ENCODE data around the gene AMFR. TPM values are rescaled to one million over a fixed set of nuclear protein-coding genes. Genes with fewer than 3 reads are reported as not detected.

Gene AMFR
- total RNA-seq, 2 donors from 2014 or later, result 87.7 to 130 TPM

DNA sequence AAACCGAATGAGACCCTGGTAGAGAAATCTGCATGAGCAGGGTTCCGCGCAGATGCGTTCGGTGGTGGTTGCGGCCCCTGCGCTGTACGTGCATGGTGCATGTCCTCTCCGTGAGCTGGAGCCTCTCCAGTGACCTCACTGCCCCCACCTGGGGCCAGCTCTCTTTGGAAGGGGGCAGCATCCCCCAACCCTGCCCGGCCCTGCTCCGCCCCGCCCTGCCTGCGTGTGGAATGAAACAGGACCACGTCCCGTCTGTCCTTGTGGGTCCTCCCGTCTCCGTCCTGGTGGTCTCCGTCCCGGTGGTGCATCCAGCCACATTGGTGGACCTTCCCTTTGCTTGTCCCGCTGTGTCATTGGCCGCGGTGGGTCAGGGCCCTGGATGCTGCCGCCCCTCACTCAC, 84.9 kb downstream of the AMFR start:
- Histone ChIP-seq H3K4me3 (no peak overlapping the region), H3K4me1 (no peaks in the 10 kb centered on the region), H3K27ac (no peak overlapping the region), H3K36me3 (replicated peaks in 1 of 2; ENCODE audit: insufficient read depth in 1 of 2, low read depth in 2 of 2) (no peaks in the 10 kb centered on the region), H3K27me3 (no peaks in the 10 kb centered on the region), H3K9me3 (no peaks in the 10 kb centered on the region)
- no peak for ATAC-seq
- 79 to 88% methylated on average over 17 to 23 of the region's 23 CpGs for WGBS, 2 donors
- TF ChIP-seq, protein P1, sequence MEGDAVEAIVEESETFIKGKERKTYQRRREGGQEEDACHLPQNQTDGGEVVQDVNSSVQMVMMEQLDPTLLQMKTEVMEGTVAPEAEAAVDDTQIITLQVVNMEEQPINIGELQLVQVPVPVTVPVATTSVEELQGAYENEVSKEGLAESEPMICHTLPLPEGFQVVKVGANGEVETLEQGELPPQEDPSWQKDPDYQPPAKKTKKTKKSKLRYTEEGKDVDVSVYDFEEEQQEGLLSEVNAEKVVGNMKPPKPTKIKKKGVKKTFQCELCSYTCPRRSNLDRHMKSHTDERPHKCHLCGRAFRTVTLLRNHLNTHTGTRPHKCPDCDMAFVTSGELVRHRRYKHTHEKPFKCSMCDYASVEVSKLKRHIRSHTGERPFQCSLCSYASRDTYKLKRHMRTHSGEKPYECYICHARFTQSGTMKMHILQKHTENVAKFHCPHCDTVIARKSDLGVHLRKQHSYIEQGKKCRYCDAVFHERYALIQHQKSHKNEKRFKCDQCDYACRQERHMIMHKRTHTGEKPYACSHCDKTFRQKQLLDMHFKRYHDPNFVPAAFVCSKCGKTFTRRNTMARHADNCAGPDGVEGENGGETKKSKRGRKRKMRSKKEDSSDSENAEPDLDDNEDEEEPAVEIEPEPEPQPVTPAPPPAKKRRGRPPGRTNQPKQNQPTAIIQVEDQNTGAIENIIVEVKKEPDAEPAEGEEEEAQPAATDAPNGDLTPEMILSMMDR (IDR thresholded peaks at IDR 0.05), result no peak
- no peak for TF ChIP-seq POLR2A (IDR thresholded peaks at IDR 0.05)
- DNase-seq, result no peak
- intact Hi-C loops (cut with DNase I), result no loop called here

DNA sequence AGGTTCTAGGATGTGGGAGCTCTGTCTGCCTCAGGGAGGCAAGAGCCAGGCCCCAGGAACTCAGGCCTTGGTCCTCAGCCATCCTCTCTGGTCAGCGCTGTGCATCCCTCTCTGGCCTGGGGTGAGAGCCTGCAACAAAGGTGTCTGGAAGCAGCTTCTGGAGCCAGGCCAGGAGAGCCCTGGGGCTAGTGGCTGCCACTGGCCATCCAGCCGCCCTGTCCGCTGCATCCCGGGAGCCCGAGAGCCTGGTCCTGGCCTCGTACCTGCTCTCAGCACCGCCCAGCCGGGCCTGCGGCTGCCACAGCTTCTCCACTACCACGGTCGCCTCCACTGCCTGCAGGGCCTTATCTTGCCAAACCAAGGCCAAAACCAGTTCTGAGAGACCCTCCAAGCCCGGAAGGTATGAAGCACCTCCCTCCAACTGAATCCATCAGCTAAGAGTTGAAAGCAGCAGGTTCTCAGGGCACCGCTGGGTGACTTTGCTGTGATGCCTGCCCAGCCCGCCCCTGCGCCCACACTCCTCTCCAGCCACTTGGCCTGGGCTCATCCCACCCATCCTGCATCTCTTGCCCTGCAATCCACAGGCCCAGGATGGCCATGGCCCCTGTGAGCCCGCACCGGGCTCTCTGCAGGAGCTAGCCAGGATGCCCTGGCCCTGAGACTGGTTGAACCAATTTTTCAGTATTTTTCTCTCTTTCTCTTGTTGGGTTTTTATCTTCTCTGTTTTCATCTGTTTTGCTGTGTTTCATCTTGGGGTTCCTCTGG, 85.7 kb downstream of the AMFR start:
- H3K27me3 ChIP-seq, result no peaks in the 10 kb centered on the region
- TF ChIP-seq, protein P1 (IDR thresholded peaks at IDR 0.05), result no peak
- no peak for TF ChIP-seq POLR2A (IDR thresholded peaks at IDR 0.05)
- no peaks in the 10 kb centered on the region for H3K36me3 ChIP-seq (replicated peaks in 1 of 2; ENCODE audit: insufficient read depth in 1 of 2, low read depth in 2 of 2)
- intact Hi-C loops (cut with DNase I), result no loop called here
- DNase-seq (no peak), ATAC-seq (no peak)
- no peak overlapping the region for H3K4me3 ChIP-seq
- H3K9me3 ChIP-seq, result no peaks in the 10 kb centered on the region
- 88 to 89% methylated on average over 13 to 17 of the region's 17 CpGs for WGBS, 2 donors
- no peak overlapping the region for H3K27ac ChIP-seq
- H3K4me1 ChIP-seq, result no peaks in the 10 kb centered on the region

DNA sequence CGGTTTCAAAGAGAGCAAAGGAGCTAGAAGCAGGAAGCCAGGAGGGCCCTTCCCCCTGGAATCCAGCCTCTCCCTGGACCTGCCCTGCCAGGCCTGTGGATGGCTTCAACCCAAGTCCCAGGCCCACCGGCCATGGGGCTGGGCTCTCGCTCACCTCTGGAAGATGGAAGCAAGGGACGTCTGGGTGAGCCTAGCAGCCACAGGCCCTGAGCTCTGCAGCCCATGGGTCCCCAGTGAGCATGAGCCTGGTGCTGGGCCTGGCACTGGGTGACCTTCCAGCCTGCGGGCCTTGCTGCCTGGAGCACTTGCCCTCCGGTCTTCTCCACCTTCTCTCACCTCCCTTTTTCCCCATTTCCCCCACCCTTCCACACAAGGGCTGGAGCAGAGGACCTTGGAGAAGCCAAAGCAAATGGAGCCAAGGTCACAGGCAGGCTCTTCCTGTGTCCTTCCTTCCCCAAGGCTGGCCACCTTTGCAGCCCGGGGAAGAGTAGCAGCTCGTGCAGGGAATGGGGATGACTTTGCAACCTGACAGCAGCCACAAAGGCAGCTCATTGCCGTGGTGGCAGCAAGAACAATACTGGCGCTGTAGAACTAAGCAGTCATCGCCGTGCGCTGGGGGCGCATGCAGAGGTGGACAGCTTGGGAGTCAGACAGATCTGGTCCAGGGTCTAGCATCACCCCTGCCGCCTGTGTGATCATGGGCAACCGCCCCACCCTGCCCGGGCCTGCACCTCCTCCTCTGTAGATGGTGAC, 86.6 kb downstream of the AMFR start:
- ATAC-seq (no peak), DNase-seq (no peak)
- no peaks in the 10 kb centered on the region for H3K4me1 ChIP-seq
- intact Hi-C loops (cut with DNase I), result no loop called here
- WGBS, 2 donors, result 70 to 80% methylated on average over 17 of the region's 17 CpGs
- H3K4me3 ChIP-seq, result no peak overlapping the region
- H3K27me3 ChIP-seq, result no peaks in the 10 kb centered on the region
- H3K27ac ChIP-seq, result no peak overlapping the region
- H3K9me3 ChIP-seq, result no peaks in the 10 kb centered on the region
- TF ChIP-seq, protein P1 (IDR thresholded peaks at IDR 0.05), result no peak
- TF ChIP-seq POLR2A (IDR thresholded peaks at IDR 0.05), result no peak
- H3K36me3 ChIP-seq (replicated peaks in 1 of 2; ENCODE audit: insufficient read depth in 1 of 2, low read depth in 2 of 2), result no peaks in the 10 kb centered on the region

DNA sequence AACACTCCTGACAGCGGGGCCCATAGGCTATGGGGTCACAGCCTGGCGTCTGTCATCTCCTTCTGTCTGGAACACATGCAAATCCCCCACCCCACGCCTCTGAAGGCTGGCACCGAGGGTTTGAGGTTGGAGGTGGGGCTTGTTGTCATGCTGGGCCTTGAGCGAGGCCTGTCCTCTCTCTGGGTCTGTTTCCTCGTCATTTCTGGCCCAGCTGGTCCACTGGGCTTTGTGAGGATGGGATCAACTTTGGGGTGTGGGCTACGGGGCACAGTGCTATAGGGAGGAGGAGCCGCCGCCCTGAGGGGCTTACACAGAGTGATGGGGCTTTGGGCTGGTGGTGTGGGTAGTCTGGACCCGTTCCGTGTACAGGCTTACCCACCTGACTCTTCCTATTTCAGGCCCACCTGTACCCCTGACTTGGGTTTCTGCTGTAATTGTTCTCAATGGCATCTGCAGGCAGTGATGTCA, 87.5 kb downstream of the AMFR start:
- H3K4me3 ChIP-seq, result no peak overlapping the region
- no peaks in the 10 kb centered on the region for H3K36me3 ChIP-seq (replicated peaks in 1 of 2; ENCODE audit: insufficient read depth in 1 of 2, low read depth in 2 of 2)
- ATAC-seq (no peak), DNase-seq (no peak)
- no peak for TF ChIP-seq POLR2A (IDR thresholded peaks at IDR 0.05)
- TF ChIP-seq, protein P1 (IDR thresholded peaks at IDR 0.05), result no peak
- intact Hi-C loops (cut with DNase I), result no loop called here
- 76 to 81% methylated on average over 8 to 11 of the region's 11 CpGs for WGBS, 2 donors
- no peaks in the 10 kb centered on the region for H3K4me1 ChIP-seq
- no peaks in the 10 kb centered on the region for H3K9me3 ChIP-seq
- no peak overlapping the region for H3K27ac ChIP-seq
- H3K27me3 ChIP-seq, result no peaks in the 10 kb centered on the region
